ENCODE results near the gene SAMHD1.
"Not testable (repeated sequence)": the region's sequence is repeated elsewhere in the genome, so short reads cannot be mapped to it uniquely, and the experiment has no call there.

SAMHD1 gene

GRCh38 chr20:36951198-36951978 lies at the start of gene SAMHD1:
Gene SAMHD1 (minus strand): TSS chr20:36951708. CDS start chr20:36951643, 65 bp downstream.
- peak; percentile 99 for DNase-seq

- not testable (repeated sequence) for DNase-seq
Measured at GRCh38 chr20:37000171-37000570, 48.7 kb upstream of the SAMHD1 start.

- DNase-seq, result no peak
Measured at GRCh38 chr20:36998652-36999051, 47.1 kb upstream of the SAMHD1 start.

GRCh38 chr20:36997121-36997520 lies 45.6 kb upstream of the SAMHD1 start:
- no peak for DNase-seq

- DNase-seq, result not testable (repeated sequence)
Measured at GRCh38 chr20:36994221-36994620, 42.7 kb upstream of the SAMHD1 start.

- DNase-seq, result no peak
Measured at GRCh38 chr20:36992802-36993334, 41.4 kb upstream of the SAMHD1 start.

GRCh38 chr20:36991703-36992102 lies 40.2 kb upstream of the SAMHD1 start:
- DNase-seq, result no peak

- no peak for DNase-seq
Measured at GRCh38 chr20:36989797-36990196, 38.3 kb upstream of the SAMHD1 start.

GRCh38 chr20:36988494-36988966 lies 37.0 kb upstream of the SAMHD1 start:
- DNase-seq, result peak; percentile 5

GRCh38 chr20:36984257-36984638 lies 32.7 kb upstream of the SAMHD1 start:
- no peak for DNase-seq

- no peak for DNase-seq
Measured at GRCh38 chr20:36975099-36975818, 23.8 kb upstream of the SAMHD1 start.

- DNase-seq, result no peak
Measured at GRCh38 chr20:36974660-36975059, 23.2 kb upstream of the SAMHD1 start.

GRCh38 chr20:36971103-36971502 lies 19.6 kb upstream of the SAMHD1 start:
- DNase-seq, result no peak

- no peak for DNase-seq
Measured at GRCh38 chr20:36969478-36970186, 18.1 kb upstream of the SAMHD1 start.

GRCh38 chr20:36969051-36969450 lies 17.5 kb upstream of the SAMHD1 start:
- DNase-seq, result no peak

GRCh38 chr20:36967636-36968035 lies 16.1 kb upstream of the SAMHD1 start:
- no peak for DNase-seq

- DNase-seq, result not testable (repeated sequence)
Measured at GRCh38 chr20:36966965-36967364, 15.5 kb upstream of the SAMHD1 start.

GRCh38 chr20:36962354-36962941 lies 10.9 kb upstream of the SAMHD1 start:
- not testable (repeated sequence) for DNase-seq

GRCh38 chr20:36959242-36959641 lies 7.7 kb upstream of the SAMHD1 start:
- no peak for DNase-seq

GRCh38 chr20:36957875-36958667 lies 6.6 kb upstream of the SAMHD1 start:
- no peak for DNase-seq

GRCh38 chr20:36956674-36957073 lies 5.2 kb upstream of the SAMHD1 start:
- no peak for DNase-seq

- DNase-seq, result no peak
Measured at GRCh38 chr20:36956016-36956415, 4.5 kb upstream of the SAMHD1 start.
